Sigmoid colon (tissue), 7 donors: ENCODE measurements around the gene TLCD2. TPM values are rescaled to one million over a fixed set of nuclear protein-coding genes. Genes with fewer than 3 reads are reported as not detected.

Source experiments
- DNase-seq: peaks from one replicate; pipeline ENCODE4 v3.0.0-alpha.2; 2019
- H3K27ac ChIP-seq, 4 donors: fragments of 200-600 bp; sonication (generic); one replicate each; pipeline ENCODE4 v1.5.1; 2016 to 2019; ENCODE audit warnings: mild to moderate bottlenecking in 1 of 4
- H3K27me3 ChIP-seq, 3 donors: fragments of 200-600 bp; sonication (generic); one replicate each; pipeline ENCODE4 v1.5.1; 2019; ENCODE audit warnings: mild to moderate bottlenecking in 1 of 3
- H3K36me3 ChIP-seq, 4 donors: fragments of 200-600 bp; sonication (generic); one replicate each; pipeline ENCODE4 v1.5.1; 2016 to 2019
- H3K4me1 ChIP-seq, 4 donors: fragments of 200-600 bp; sonication (generic); one replicate each; pipeline ENCODE4 v1.5.1; 2017 to 2019
- H3K4me3 ChIP-seq, 4 donors: fragments of 200-600 bp; sonication (generic); one replicate each; pipeline ENCODE4 v1.5.1; 2017 to 2019; ENCODE audit warnings: mild to moderate bottlenecking in 2 of 4, moderate library complexity in 1 of 4
- H3K9me3 ChIP-seq, 4 donors: fragments of 200-600 bp in 3 of 4; sonication (generic) in 3 of 4; one replicate each; pipeline versions ENCODE4 v1.5.1 to v1.6.1; 2013 to 2019
- CTCF ChIP-seq, 4 experiments: fragments of 450-650 bp in 3 of 4; fragments of 200-600 bp in 1 of 4; IDR thresholded peaks; one replicate each; pipeline ENCODE4 v1.5.1; 2016 to 2019; ENCODE audit warnings: antibody characterized with exemption in 4 of 4, mild to moderate bottlenecking in 3 of 4, moderate library complexity in 2 of 4
- EP300 ChIP-seq, 4 donors: sonication (generic); formaldehyde crosslinking; IDR thresholded peaks; one replicate each; pipeline ENCODE4 v1.6.1; 2017; ENCODE audit warnings: antibody characterized with exemption in 4 of 4
- POLR2A ChIP-seq, 2 donors: fragments of 450-650 bp; IDR thresholded peaks; one replicate each; pipeline ENCODE4 v1.6.1; 2016; ENCODE audit warnings: antibody characterized with exemption in 2 of 2, mild to moderate bottlenecking in 2 of 2, moderate library complexity in 2 of 2
- POLR2AphosphoS5 ChIP-seq, 4 donors: sonication (generic); formaldehyde crosslinking; IDR thresholded peaks; one replicate each; pipeline ENCODE4 v1.6.1; 2017; ENCODE audit warnings: antibody characterized with exemption in 4 of 4
- WGBS, 2 donors: extraction: QIAGEN DNeasy Blood & Tissue Kit; methylation state at CpG; one replicate each; pipeline ENCODE4 v1.1.7; 2013; 5-methylcytosine and 5-hydroxymethylcytosine counted together
- intact Hi-C: fragments of 100-400 bp; cut with DNase I; formaldehyde crosslinking; loops from one replicate; pipeline ENCODE4 v1.15.1; 2023
- polyA plus RNA-seq, 3 donors: library from polyadenylated mRNA; stranded (reverse); fragments of 200-250 nt; gene quantifications; one replicate each; pipeline ENCODE4 v1.2.3, GENCODE V29; 2013
- total RNA-seq, 4 donors: library from RNA; depleted of rRNA; stranded (reverse); fragments of >200 nt; gene quantifications; one replicate each; pipeline ENCODE4 v1.1.0, GENCODE V29; 2016
- donor health status: healthy with polysubstance abuse.
- donor health status: Bipolar disorder and iron deficiency.
- donor health status: healthy.

TLCD2 gene
- total and polyA plus RNA-seq, 7 donors: 2.6 to 23.2 (median 5.4) TPM

- peak; percentile 83 for DNase-seq
- WGBS, 2 donors: 65 to 67% methylated on average over 25 of the region's 25 CpGs
- intact Hi-C loops: no loop called here
- TF ChIP-seq POLR2AphosphoS5 (IDR thresholded peaks at IDR 0.05) (no peak), CTCF (IDR thresholded peaks at IDR 0.05) (no peak), EP300 (IDR thresholded peaks at IDR 0.05) (no peak), POLR2A (IDR thresholded peaks at IDR 0.05) (no peak)
- peaks cover 21 to 60% (median 24%) of the 10 kb centered on the region in 4 donors for H3K36me3 ChIP-seq
- no peaks in the 10 kb centered on the region for H3K27me3 ChIP-seq
- no peaks in the 10 kb centered on the region for H3K9me3 ChIP-seq
- peak overlapping the region in 3 of 4 donors; percentile 2 to 7 (median 4) for H3K27ac ChIP-seq
- peaks cover 0 to 16% (median 12%) of the 10 kb centered on the region in 4 donors for H3K4me1 ChIP-seq
- no peak overlapping the region for H3K4me3 ChIP-seq
These were observed 26.4 kb upstream of the TLCD2 start for GRCh38 chr17:1736348-1737281.

- 92 to 95% methylated on average over 17 of the region's 17 CpGs for WGBS, 2 donors
- intact Hi-C loops: no loop called here
These were observed 25.7 kb upstream of the TLCD2 start for GRCh38 chr17:1735834-1736347.

GRCh38 chr17:1735418-1735817 lies 25.2 kb upstream of the TLCD2 start:
- intact Hi-C loops: no loop called here
- H3K4me3 ChIP-seq: no peak overlapping the region
- DNase-seq: no peak
- peaks cover 0 to 25% (median 19%) of the 10 kb centered on the region in 4 donors for H3K4me1 ChIP-seq
- no peak for TF ChIP-seq CTCF (IDR thresholded peaks at IDR 0.05)
- no peak for TF ChIP-seq POLR2AphosphoS5 (IDR thresholded peaks at IDR 0.05)
- TF ChIP-seq POLR2A (IDR thresholded peaks at IDR 0.05): no peak
- no peak for TF ChIP-seq EP300 (IDR thresholded peaks at IDR 0.05)
- 96 to 97% methylated on average over 10 of the region's 10 CpGs for WGBS, 2 donors
- H3K27me3 ChIP-seq: no peaks in the 10 kb centered on the region
- H3K36me3 ChIP-seq: peaks cover 21 to 60% (median 24%) of the 10 kb centered on the region in 4 donors
- H3K27ac ChIP-seq: no peak overlapping the region
- H3K9me3 ChIP-seq: no peaks in the 10 kb centered on the region

More at GRCh38 chr17:1735834-1736347, 25.7 kb upstream of the TLCD2 start:
- TF ChIP-seq CTCF (IDR thresholded peaks at IDR 0.05) (no peak), EP300 (IDR thresholded peaks at IDR 0.05) (no peak), POLR2AphosphoS5 (IDR thresholded peaks at IDR 0.05) (no peak), POLR2A (IDR thresholded peaks at IDR 0.05) (no peak)
- DNase-seq: no peak
- Histone ChIP-seq H3K4me3 (no peak overlapping the region), H3K36me3 (peaks cover 21 to 60% (median 24%) of the 10 kb centered on the region in 4 donors), H3K27me3 (no peaks in the 10 kb centered on the region), H3K27ac (peak overlapping the region in 1 of 4 donors; percentile 4), H3K4me1 (peaks cover 0 to 20% (median 15%) of the 10 kb centered on the region in 4 donors), H3K9me3 (no peaks in the 10 kb centered on the region)

- no peak for TF ChIP-seq EP300 (IDR thresholded peaks at IDR 0.05)
- no peak for TF ChIP-seq POLR2A (IDR thresholded peaks at IDR 0.05)
- no peak for TF ChIP-seq POLR2AphosphoS5 (IDR thresholded peaks at IDR 0.05)
- TF ChIP-seq CTCF (IDR thresholded peaks at IDR 0.05): no peak
- no peak for DNase-seq
- no peak overlapping the region for H3K4me3 ChIP-seq
- 95% methylated on average over 38 of the region's 38 CpGs for WGBS, 2 donors
- intact Hi-C loops: no loop called here
- no peaks in the 10 kb centered on the region for H3K27me3 ChIP-seq
- H3K9me3 ChIP-seq: no peaks in the 10 kb centered on the region
- H3K4me1 ChIP-seq: peaks cover 0 to 35% (median 30%) of the 10 kb centered on the region in 4 donors
- H3K36me3 ChIP-seq: peaks cover 21 to 60% (median 24%) of the 10 kb centered on the region in 4 donors
- no peak overlapping the region for H3K27ac ChIP-seq
These were observed 23.6 kb upstream of the TLCD2 start for GRCh38 chr17:1733759-1734158.
